Aorta (tissue), 5 donors: ENCODE data around the gene TBC1D20. TPM values are rescaled to one million over a fixed set of nuclear protein-coding genes. Genes with fewer than 3 reads are reported as not detected.
A peak's percentile ranks its signal among the peaks of the same experiment; 100 is the strongest.

Experiments
- ATAC-seq: fragments of 200-7000 bp; cut with Tn5 transposase; one replicate; pipeline ENCODE4 v1.9.1; 2022; ENCODE audit warnings: moderate library complexity; ENCODE audit not compliant: low FRiP score
- DNase-seq, 2 donors: peaks; one replicate each; pipeline ENCODE4 v3.0.0-alpha.2; 2020
- H3K27ac ChIP-seq, 2 donors: one replicate each; pipeline ENCODE4 v1.5.1; 2013; ENCODE audit warnings: low read length in 2 of 2, mild to moderate bottlenecking in 2 of 2, moderate library complexity in 2 of 2, control low read depth in 1 of 2, inconsistent platforms in 1 of 2, low read depth in 1 of 2
- H3K27me3 ChIP-seq, 2 donors: one replicate each; pipeline ENCODE4 v1.6.1; 2013; ENCODE audit warnings: control low read depth in 1 of 2, low read length in 1 of 2, mild to moderate bottlenecking in 1 of 2, moderate library complexity in 1 of 2; ENCODE audit not compliant: insufficient read depth in 2 of 2, control insufficient read depth in 1 of 2
- H3K36me3 ChIP-seq, 2 donors: one replicate each; pipeline ENCODE4 v1.6.1; 2013; ENCODE audit warnings: control low read depth in 1 of 2, low read length in 1 of 2, mild to moderate bottlenecking in 1 of 2; ENCODE audit not compliant: insufficient read depth in 2 of 2, control insufficient read depth in 1 of 2
- H3K4me1 ChIP-seq, 2 donors: one replicate each; pipeline ENCODE4 v1.6.1; 2013; ENCODE audit warnings: low read length in 2 of 2, control low read depth in 1 of 2, mild to moderate bottlenecking in 1 of 2, moderate library complexity in 1 of 2; ENCODE audit not compliant: insufficient read depth in 2 of 2, control insufficient read depth in 1 of 2
- H3K4me3 ChIP-seq, 2 donors: one replicate each; pipeline ENCODE4 v1.5.1; 2013; ENCODE audit warnings: low read length in 2 of 2, control low read depth in 1 of 2, mild to moderate bottlenecking in 1 of 2
- H3K9me3 ChIP-seq: one replicate; pipeline ENCODE4 v1.6.1; 2013; ENCODE audit warnings: mild to moderate bottlenecking, low read length; ENCODE audit not compliant: control insufficient read depth
- WGBS, 2 donors: extraction: QIAGEN DNeasy Blood & Tissue Kit; methylation state at CpG; one replicate each; pipeline ENCODE4 v1.1.7; 2013; 5-methylcytosine and 5-hydroxymethylcytosine counted together
- intact Hi-C, 2 donors: fragments of 100-400 bp; cut with DNase I; formaldehyde crosslinking; loops; one replicate each; pipeline versions ENCODE4 v1.14.2 to v1.15.0; 2022
- polyA plus RNA-seq, 2 donors: library from polyadenylated mRNA; stranded (reverse); fragments of 200-250 nt; gene quantifications; one replicate each; pipeline ENCODE4 v1.2.3, GENCODE V29; 2013
- total RNA-seq, 2 donors: library from RNA; stranded (reverse); fragmentation: NEBNext Ultra II Directional; extraction: Animal tissue kit (Norgen Biotek cat#: 25700); gene quantifications; one replicate each; pipeline ENCODE4 v1.2.1, GENCODE V29; 2021
- donor health status: healthy with polysubstance abuse.
- donor health status: Bipolar disorder and iron deficiency.
- donor health status: DM: no; HTN: no; CAD: no.
- donor health status: DM: no; HTN: no; CAD: no.
- donor health status: DM: yes; HTN: yes; CAD: no.

TBC1D20 gene
- total and polyA plus RNA-seq, 4 donors, result 9.5 to 39.1 (median 27.2) TPM

GRCh38 chr20:445514-446336 is 16.6 kb downstream of the TBC1D20 start:
- H3K27me3 ChIP-seq, result no peaks in the 10 kb centered on the region
- intact Hi-C loops, result no loop called here
- ATAC-seq, result no peak
- peaks cover 4 to 8% of the 10 kb centered on the region in 2 donors for H3K36me3 ChIP-seq
- no peak for DNase-seq
- no peaks in the 10 kb centered on the region for H3K9me3 ChIP-seq
- no peak overlapping the region for H3K4me3 ChIP-seq
- 68 to 76% methylated on average over 5 of the region's 5 CpGs for WGBS, 2 donors
- H3K27ac ChIP-seq, result no peak overlapping the region
- no peaks in the 10 kb centered on the region for H3K4me1 ChIP-seq

GRCh38 chr20:444862-445426 is 17.4 kb downstream of the TBC1D20 start:
- intact Hi-C loops, result no loop called here
- H3K9me3 ChIP-seq, result no peaks in the 10 kb centered on the region
- H3K27ac ChIP-seq, result no peak overlapping the region
- H3K4me1 ChIP-seq, result no peaks in the 10 kb centered on the region
- DNase-seq (no peak), ATAC-seq (no peak)
- no peaks in the 10 kb centered on the region for H3K27me3 ChIP-seq
- H3K4me3 ChIP-seq, result no peak overlapping the region
- H3K36me3 ChIP-seq, result peaks cover 4 to 10% of the 10 kb centered on the region in 2 donors
- 65 to 69% methylated on average over 12 of the region's 12 CpGs for WGBS, 2 donors

GRCh38 chr20:444117-444516 is 18.2 kb downstream of the TBC1D20 start:
- H3K4me3 ChIP-seq, result no peak overlapping the region
- WGBS, 2 donors, result 50 to 69% methylated on average over 3 of the region's 3 CpGs
- DNase-seq, result no peak
- no peak for ATAC-seq
- H3K36me3 ChIP-seq, result peaks cover 4 to 10% of the 10 kb centered on the region in 2 donors
- no peaks in the 10 kb centered on the region for H3K4me1 ChIP-seq
- intact Hi-C loops, result no loop called here
- H3K27me3 ChIP-seq, result no peaks in the 10 kb centered on the region
- H3K27ac ChIP-seq, result no peak overlapping the region
- no peaks in the 10 kb centered on the region for H3K9me3 ChIP-seq

GRCh38 chr20:443223-443775 is 19.0 kb downstream of the TBC1D20 start:
- DNase-seq, result no peak
- H3K4me1 ChIP-seq, result no peaks in the 10 kb centered on the region
- H3K27me3 ChIP-seq, result no peaks in the 10 kb centered on the region
- 56 to 67% methylated on average over 4 of the region's 4 CpGs for WGBS, 2 donors
- no peak for ATAC-seq
- no peaks in the 10 kb centered on the region for H3K9me3 ChIP-seq
- H3K4me3 ChIP-seq, result no peak overlapping the region
- no peak overlapping the region for H3K27ac ChIP-seq
- H3K36me3 ChIP-seq, result peaks cover 4 to 10% of the 10 kb centered on the region in 2 donors
- intact Hi-C loops, result no loop called here

- peaks cover 7 to 12% of the 10 kb centered on the region in 2 donors for H3K36me3 ChIP-seq
- ATAC-seq (no peak), DNase-seq (peak in 1 of 2 donors; percentile 12)
- H3K27ac ChIP-seq, result no peak overlapping the region
- H3K4me1 ChIP-seq, result no peaks in the 10 kb centered on the region
- no peaks in the 10 kb centered on the region for H3K9me3 ChIP-seq
- WGBS, 2 donors, result 90% methylated on average over 13 of the region's 13 CpGs
- H3K27me3 ChIP-seq, result no peaks in the 10 kb centered on the region
- intact Hi-C loops, result no loop called here
- no peak overlapping the region for H3K4me3 ChIP-seq
These were observed 21.7 kb downstream of the TBC1D20 start for GRCh38 chr20:440636-441035.

GRCh38 chr20:440148-440547 is 22.2 kb downstream of the TBC1D20 start:
- WGBS, 2 donors, result 92 to 93% methylated on average over 7 of the region's 7 CpGs
- ATAC-seq (no peak), DNase-seq (peak in 1 of 2 donors; percentile 18)
- Histone ChIP-seq H3K4me3 (no peak overlapping the region), H3K27ac (no peak overlapping the region), H3K9me3 (no peaks in the 10 kb centered on the region), H3K36me3 (peaks cover 7 to 12% of the 10 kb centered on the region in 2 donors), H3K4me1 (no peaks in the 10 kb centered on the region), H3K27me3 (no peaks in the 10 kb centered on the region)
- intact Hi-C loops, result no loop called here

GRCh38 chr20:438571-439469 is 23.5 kb downstream of the TBC1D20 start:
- intact Hi-C loops, result no loop called here
- Histone ChIP-seq H3K27me3 (no peaks in the 10 kb centered on the region), H3K9me3 (no peaks in the 10 kb centered on the region), H3K36me3 (peaks cover 7 to 9% of the 10 kb centered on the region in 2 donors), H3K4me3 (no peak overlapping the region), H3K4me1 (no peaks in the 10 kb centered on the region), H3K27ac (no peak overlapping the region)
- ATAC-seq (no peak), DNase-seq (peak in 1 of 2 donors; percentile 55)
- WGBS, 2 donors, result 81 to 85% methylated on average over 18 of the region's 18 CpGs

GRCh38 chr20:437787-438486 is 24.4 kb downstream of the TBC1D20 start:
- no peak for ATAC-seq
- WGBS, 2 donors, result 84 to 86% methylated on average over 6 of the region's 6 CpGs
- Histone ChIP-seq H3K4me1 (no peaks in the 10 kb centered on the region), H3K9me3 (no peaks in the 10 kb centered on the region), H3K4me3 (no peak overlapping the region), H3K36me3 (peaks cover 7 to 9% of the 10 kb centered on the region in 2 donors), H3K27me3 (no peaks in the 10 kb centered on the region), H3K27ac (no peak overlapping the region)
- peak in 1 of 2 donors; percentile 36 for DNase-seq
- intact Hi-C loops, result no loop called here
